SK-N-SH (cell line): Measurements from ENCODE around the gene DDI2. TPM values are rescaled to one million over a fixed set of nuclear protein-coding genes. Genes with fewer than 3 reads are reported as not detected.

Experiments used
- CTCF ChIA-PET: fragments of 300-600, 350-600 bp; formaldehyde crosslinking; extraction: SDS; loops from one replicate; lab custom pipeline; 2021; lab: Yijun Ruan, JAX
- POLR2A ChIA-PET: fragments of 350-600 bp; sonication (Branson Sonifier 250); formaldehyde crosslinking; extraction: SDS; loops from one replicate; lab custom pipeline; 2020; ENCODE audit warnings: antibody characterized with exemption, inconsistent platforms; lab: Yijun Ruan, JAX
- DNase-seq: peaks from one replicate; pipeline ENCODE4 v3.0.0; 2012
- H2AFZ ChIP-seq: fragments of 200-600 bp; sonication (generic); 2 replicates; pipeline ENCODE4 v1.8.1; 2016; ENCODE audit warnings: antibody characterized with exemption, mild to moderate bottlenecking, low read depth
- H3F3A ChIP-seq: fragments of 200-600 bp; sonication (generic); replicated peaks from 2 replicates; pipeline ENCODE3; 2016; ENCODE audit warnings: antibody characterized with exemption, mild to moderate bottlenecking; ENCODE audit not compliant: insufficient read depth
- H3K27ac ChIP-seq, 2 experiments: fragments of 200-500 bp in 1 of 2; fragments of 200-600 bp in 1 of 2; sonication (Bioruptor generic) in 1 of 2; sonication (generic), shearing (Covaris generic) in 1 of 2; 2 replicates each; pipeline versions ENCODE4 v1.5.1 to v1.6.1; 2014 to 2016; ENCODE audit warnings: low read depth in 2 of 2, inconsistent platforms in 1 of 2, low read length in 1 of 2, mild to moderate bottlenecking in 1 of 2, mixed read lengths in 1 of 2
- H3K27me3 ChIP-seq: fragments of 200-600 bp; sonication (generic), shearing (Covaris generic); 2 replicates; pipeline ENCODE4 v1.6.1; 2016; ENCODE audit warnings: mixed run types; ENCODE audit not compliant: insufficient read depth
- H3K36me3 ChIP-seq, 2 experiments: fragments of 200-500 bp in 1 of 2; fragments of 200-600 bp in 1 of 2; sonication (Bioruptor generic) in 1 of 2; sonication (generic) in 1 of 2; replicated peaks in 1 of 2; 2 replicates each; pipeline versions ENCODE3 to v1.5.1; 2014 to 2016; ENCODE audit warnings: low read length in 1 of 2, mild to moderate bottlenecking in 1 of 2; ENCODE audit not compliant: insufficient read depth in 2 of 2, control insufficient read depth in 1 of 2
- H3K4me1 ChIP-seq, 2 experiments: fragments of 200-500 bp in 1 of 2; fragments of 200-600 bp in 1 of 2; sonication (Bioruptor generic) in 1 of 2; sonication (generic), shearing (Covaris generic) in 1 of 2; 2 replicates each; pipeline versions ENCODE4 v1.5.1 to v1.6.1; 2014 to 2016; ENCODE audit warnings: low read depth in 1 of 2, low read length in 1 of 2, mixed run types in 1 of 2; ENCODE audit not compliant: insufficient read depth in 2 of 2, control insufficient read depth in 1 of 2
- H3K4me2 ChIP-seq: fragments of 200-600 bp; sonication (generic), shearing (Covaris generic); 2 replicates; pipeline ENCODE4 v1.6.1; 2017; ENCODE audit warnings: mixed run types
- H3K4me3 ChIP-seq, 2 experiments: fragments of 200-500 bp in 1 of 2; fragments of 200-600 bp in 1 of 2; sonication (Bioruptor generic) in 1 of 2; sonication (generic), shearing (Covaris generic) in 1 of 2; 2 replicates each; pipeline versions ENCODE4 v1.5.1 to v1.8.1; 2014 to 2016; ENCODE audit warnings: low read depth in 2 of 2, inconsistent platforms in 1 of 2, low read length in 1 of 2, mild to moderate bottlenecking in 1 of 2, mixed read lengths in 1 of 2, moderate library complexity in 1 of 2
- H3K79me2 ChIP-seq: fragments of 200-600 bp; sonication (generic); 2 replicates; pipeline ENCODE4 v1.8.1; 2017; ENCODE audit warnings: mild to moderate bottlenecking; ENCODE audit not compliant: insufficient read depth
- H3K9ac ChIP-seq: fragments of 200-600 bp; sonication (generic); 2 replicates; pipeline ENCODE4 v1.6.1; 2017; ENCODE audit warnings: mixed run types
- H3K9me2 ChIP-seq: fragments of 200-600 bp; sonication (generic); 2 replicates; pipeline ENCODE4 v1.6.1; 2017; ENCODE audit warnings: mixed run types
- H3K9me3 ChIP-seq: fragments of 200-600 bp; sonication (generic); 2 replicates; pipeline ENCODE4 v1.6.1; 2017; ENCODE audit warnings: mixed run types, mild to moderate bottlenecking, moderate library complexity
- H4K20me1 ChIP-seq: fragments of 200-600 bp; sonication (generic); 2 replicates; pipeline ENCODE4 v1.6.1; 2017; ENCODE audit warnings: mild to moderate bottlenecking, mixed run types; ENCODE audit not compliant: insufficient read depth
- CHD2 ChIP-seq: fragments of 150-350 bp; IDR thresholded peaks from 2 replicates; pipeline ENCODE4 v1.6.1; 2018; ENCODE audit warnings: low read length; ENCODE audit not compliant: partially characterized antibody
- FOSL2 ChIP-seq: IDR thresholded peaks from 2 replicates; pipeline ENCODE4 v1.4.0; 2012; ENCODE audit warnings: low read depth, mild to moderate bottlenecking, moderate library complexity, borderline replicate concordance
- GATA2 ChIP-seq: sonication (generic); formaldehyde crosslinking; IDR thresholded peaks from 2 replicates; pipeline ENCODE4 v1.5.0; 2020; ENCODE audit warnings: mild to moderate bottlenecking, missing genetic modification reagents
- IRF3 ChIP-seq: fragments of 150-350 bp; IDR thresholded peaks from 2 replicates; pipeline ENCODE4 v1.6.1; 2016; ENCODE audit warnings: mild to moderate bottlenecking, low read depth, low read length
- JUND ChIP-seq: IDR thresholded peaks from 2 replicates; pipeline ENCODE4 v1.4.0; 2012
- MEF2A ChIP-seq: IDR thresholded peaks from 2 replicates; pipeline ENCODE4 v1.4.0; 2012; ENCODE audit warnings: low read depth, borderline replicate concordance
- MXI1 ChIP-seq: IDR thresholded peaks from 2 replicates; pipeline ENCODE4 v1.6.1; 2012; ENCODE audit warnings: mild to moderate bottlenecking, low read depth, low read length, improper control_type of control experiment
- PBX3 ChIP-seq: IDR thresholded peaks from 2 replicates; pipeline ENCODE4; 2012
- RCOR1 ChIP-seq: fragments of 150-350 bp; IDR thresholded peaks from 2 replicates; pipeline ENCODE4 v1.6.1; 2017; ENCODE audit warnings: antibody characterized with exemption, low read length
- SIN3A ChIP-seq: IDR thresholded peaks from 2 replicates; pipeline ENCODE4 v1.6.1; 2012; ENCODE audit warnings: low read depth, mild to moderate bottlenecking, low read length, moderate library complexity, borderline replicate concordance
- SMC3 ChIP-seq: IDR thresholded peaks from 2 replicates; pipeline ENCODE4 v1.6.1; 2012; ENCODE audit warnings: low read depth, low read length, improper control_type of control experiment
- TAF1 ChIP-seq: IDR thresholded peaks from 2 replicates; pipeline ENCODE4 v1.6.1; 2012; ENCODE audit warnings: low read depth, mild to moderate bottlenecking, low read length, moderate library complexity, borderline replicate concordance
- TCF12 ChIP-seq: IDR thresholded peaks from 2 replicates; pipeline ENCODE4 v1.4.0; 2012
- WGBS: methylation state at CpG from one replicate; pipeline ENCODE4 v1.1.6; 2017; ENCODE audit warnings: low lambda C conversion rate; 5-methylcytosine and 5-hydroxymethylcytosine counted together
- polyA plus RNA-seq, 3 experiments: library from polyadenylated mRNA; depleted of rRNA; stranded (reverse); fragments of >200 nt; gene quantifications; 2 replicates each; pipeline ENCODE4 v1.2.3, GENCODE V29; 2012
- TF ChIP-seq, protein P1 (sequence below): IDR thresholded peaks from 2 replicates; pipeline ENCODE4 v1.4.0; 2012; ENCODE audit warnings: low read depth
- TF ChIP-seq, protein P2 (sequence below): fragments of 150-350 bp; IDR thresholded peaks from 2 replicates; pipeline ENCODE4 v1.6.1; 2017; ENCODE audit warnings: antibody characterized with exemption, low read length, low read depth, borderline replicate concordance
- TF ChIP-seq, protein P3 (sequence below): IDR thresholded peaks from 2 replicates; pipeline ENCODE4 v1.6.1; 2012; ENCODE audit warnings: mild to moderate bottlenecking, low read depth, low read length, moderate library complexity

The DDI2 gene
- polyA plus RNA-seq, 1 of the 3 experiments (the other 2 are of a cell fraction): 2.8 TPM

GRCh38 chr1:15714406-15715136 lies 97.3 kb downstream of the DDI2 start:
- POLR2A ChIA-PET: no interaction called here
- TF ChIP-seq, protein P1, sequence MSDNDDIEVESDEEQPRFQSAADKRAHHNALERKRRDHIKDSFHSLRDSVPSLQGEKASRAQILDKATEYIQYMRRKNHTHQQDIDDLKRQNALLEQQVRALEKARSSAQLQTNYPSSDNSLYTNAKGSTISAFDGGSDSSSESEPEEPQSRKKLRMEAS: no peak
- TF ChIP-seq IRF3: no peak
- no peak for TF ChIP-seq TCF12
- TF ChIP-seq GATA2 (CRISPR knock-in tag): no peak
- TF ChIP-seq TAF1: no peak
- no peak for TF ChIP-seq RCOR1
- TF ChIP-seq, protein P2, sequence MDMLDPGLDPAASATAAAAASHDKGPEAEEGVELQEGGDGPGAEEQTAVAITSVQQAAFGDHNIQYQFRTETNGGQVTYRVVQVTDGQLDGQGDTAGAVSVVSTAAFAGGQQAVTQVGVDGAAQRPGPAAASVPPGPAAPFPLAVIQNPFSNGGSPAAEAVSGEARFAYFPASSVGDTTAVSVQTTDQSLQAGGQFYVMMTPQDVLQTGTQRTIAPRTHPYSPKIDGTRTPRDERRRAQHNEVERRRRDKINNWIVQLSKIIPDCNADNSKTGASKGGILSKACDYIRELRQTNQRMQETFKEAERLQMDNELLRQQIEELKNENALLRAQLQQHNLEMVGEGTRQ: no peak
- no peak for TF ChIP-seq CHD2
- TF ChIP-seq SMC3: no peak
- no peak for TF ChIP-seq MEF2A
- no peak for TF ChIP-seq JUND
- Histone ChIP-seq H3K9me2 (no peaks in the 10 kb centered on the region), H3K4me2 (no peak overlapping the region), H3K4me1 (no peaks in the 10 kb centered on the region; a peak in 1 of 4 replicates), H3K9me3 (no peaks in the 10 kb centered on the region), H3K79me2 (peaks cover 50% of the 10 kb centered on the region; the same call in 1 of the 2 replicates), H3K36me3 (peaks cover 4 to 20% of the 10 kb centered on the region in 2 experiments), H3K9ac (no peak overlapping the region), H3F3A (no peaks in the 10 kb centered on the region), H2AFZ (no peak overlapping the region), H3K4me3 (no peak overlapping the region), H4K20me1 (peaks cover 9% of the 10 kb centered on the region; the same call in 1 of the 2 replicates), H3K27ac (no peak overlapping the region), H3K27me3 (no peaks in the 10 kb centered on the region)
- 85% methylated on average over 4 of the region's 4 CpGs for WGBS
- DNase-seq: no peak
- CTCF ChIA-PET: no interaction called here

GRCh38 chr1:15717418-15718125 lies 100.3 kb downstream of the DDI2 start:
- H3K4me1 ChIP-seq: no peaks in the 10 kb centered on the region
- H3K27ac ChIP-seq: no peak overlapping the region
- no peaks in the 10 kb centered on the region for H3F3A ChIP-seq
- DNase-seq: no peak
- no peak overlapping the region for H3K4me3 ChIP-seq
- ChIA-PET CTCF (interaction anchor here (1.2 kb wide), 2 partner anchors 10 to 74 kb away, joined by 3 to 4 read pairs; no protein-coding TSS in a partner anchor), POLR2A (interaction anchor here (0.7 kb wide), 1 partner anchor 178 kb away, joined by 4 read pairs; no protein-coding TSS in a partner anchor)
- H3K4me2 ChIP-seq: no peak overlapping the region
- H3K36me3 ChIP-seq: peaks cover 4 to 43% of the 10 kb centered on the region in 2 experiments
- H4K20me1 ChIP-seq: peaks cover 9% of the 10 kb centered on the region; the same call in 1 of the 2 replicates
- no peaks in the 10 kb centered on the region for H3K9me2 ChIP-seq
- 98% methylated on average over 11 of the region's 11 CpGs for WGBS
- H3K9ac ChIP-seq: no peak overlapping the region
- no peak overlapping the region for H2AFZ ChIP-seq
- no peaks in the 10 kb centered on the region for H3K27me3 ChIP-seq
- H3K9me3 ChIP-seq: no peaks in the 10 kb centered on the region
- peaks cover 25% of the 10 kb centered on the region; the same call in 1 of the 2 replicates for H3K79me2 ChIP-seq
- TF ChIP-seq, protein P3, sequence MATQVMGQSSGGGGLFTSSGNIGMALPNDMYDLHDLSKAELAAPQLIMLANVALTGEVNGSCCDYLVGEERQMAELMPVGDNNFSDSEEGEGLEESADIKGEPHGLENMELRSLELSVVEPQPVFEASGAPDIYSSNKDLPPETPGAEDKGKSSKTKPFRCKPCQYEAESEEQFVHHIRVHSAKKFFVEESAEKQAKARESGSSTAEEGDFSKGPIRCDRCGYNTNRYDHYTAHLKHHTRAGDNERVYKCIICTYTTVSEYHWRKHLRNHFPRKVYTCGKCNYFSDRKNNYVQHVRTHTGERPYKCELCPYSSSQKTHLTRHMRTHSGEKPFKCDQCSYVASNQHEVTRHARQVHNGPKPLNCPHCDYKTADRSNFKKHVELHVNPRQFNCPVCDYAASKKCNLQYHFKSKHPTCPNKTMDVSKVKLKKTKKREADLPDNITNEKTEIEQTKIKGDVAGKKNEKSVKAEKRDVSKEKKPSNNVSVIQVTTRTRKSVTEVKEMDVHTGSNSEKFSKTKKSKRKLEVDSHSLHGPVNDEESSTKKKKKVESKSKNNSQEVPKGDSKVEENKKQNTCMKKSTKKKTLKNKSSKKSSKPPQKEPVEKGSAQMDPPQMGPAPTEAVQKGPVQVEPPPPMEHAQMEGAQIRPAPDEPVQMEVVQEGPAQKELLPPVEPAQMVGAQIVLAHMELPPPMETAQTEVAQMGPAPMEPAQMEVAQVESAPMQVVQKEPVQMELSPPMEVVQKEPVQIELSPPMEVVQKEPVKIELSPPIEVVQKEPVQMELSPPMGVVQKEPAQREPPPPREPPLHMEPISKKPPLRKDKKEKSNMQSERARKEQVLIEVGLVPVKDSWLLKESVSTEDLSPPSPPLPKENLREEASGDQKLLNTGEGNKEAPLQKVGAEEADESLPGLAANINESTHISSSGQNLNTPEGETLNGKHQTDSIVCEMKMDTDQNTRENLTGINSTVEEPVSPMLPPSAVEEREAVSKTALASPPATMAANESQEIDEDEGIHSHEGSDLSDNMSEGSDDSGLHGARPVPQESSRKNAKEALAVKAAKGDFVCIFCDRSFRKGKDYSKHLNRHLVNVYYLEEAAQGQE: no peak
- TF ChIP-seq TAF1: no peak
- no peak for TF ChIP-seq TCF12
- TF ChIP-seq MEF2A: no peak
- TF ChIP-seq SIN3A: no peak
- TF ChIP-seq SMC3: no peak
- TF ChIP-seq FOSL2: no peak
- no peak for TF ChIP-seq PBX3
- no peak for TF ChIP-seq MXI1
